HUES6 (cell line): Measurements from ENCODE around the gene ZBTB21.

Experiments used
- H3K27ac ChIP-seq: 2 replicates; pipeline ENCODE4 v1.7.0; 2013; ENCODE audit warnings: low read depth, mild to moderate bottlenecking, low read length, inconsistent platforms
- H3K27me3 ChIP-seq: 2 replicates; pipeline ENCODE4 v1.6.1; 2013; ENCODE audit warnings: low read length; ENCODE audit not compliant: control insufficient read depth, insufficient read depth
- H3K36me3 ChIP-seq: 2 replicates; pipeline ENCODE4 v1.6.1; 2013; ENCODE audit warnings: low read length; ENCODE audit not compliant: control insufficient read depth, insufficient read depth
- H3K4me1 ChIP-seq: 2 replicates; pipeline ENCODE4 v1.6.1; 2013; ENCODE audit warnings: low read length; ENCODE audit not compliant: control insufficient read depth, insufficient read depth
- H3K4me3 ChIP-seq: 2 replicates; pipeline ENCODE4 v1.5.1; 2013; ENCODE audit warnings: low read depth, low read length
- H3K9ac ChIP-seq: one replicate; pipeline ENCODE4 v1.6.1; 2013; ENCODE audit warnings: mild to moderate bottlenecking, low read length
- H3K9me3 ChIP-seq: 2 replicates; pipeline ENCODE4 v1.6.1; 2013; ENCODE audit warnings: low read depth, low read length; ENCODE audit not compliant: control insufficient read depth, insufficient read depth

ZBTB21 gene

DNA sequence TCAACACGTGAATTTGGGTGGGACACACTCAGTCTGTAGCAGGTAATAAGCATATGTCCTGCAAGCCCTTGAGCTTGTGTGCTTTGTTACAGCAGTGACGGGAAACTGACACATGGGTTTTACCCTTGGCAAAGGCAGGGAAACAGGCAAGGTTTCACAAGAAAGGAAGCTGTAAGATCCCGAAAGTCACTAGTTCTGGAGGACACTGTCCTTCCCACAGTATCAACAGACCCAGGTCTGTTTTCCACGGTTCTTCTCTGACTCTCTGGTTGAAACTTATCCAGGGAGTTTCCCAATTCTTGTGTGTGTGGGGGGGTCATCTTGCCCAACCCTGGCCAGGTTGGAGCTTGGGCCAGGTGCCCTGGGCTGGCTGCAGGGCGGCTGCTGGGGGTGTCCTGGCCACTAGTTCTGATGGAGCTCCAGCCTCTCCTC lies 29.3 kb upstream of the ZBTB21 start:
- H3K4me3 ChIP-seq = no peak overlapping the region
- H3K27ac ChIP-seq = no peak overlapping the region
- H3K9me3 ChIP-seq = no peaks in the 10 kb centered on the region
- no peak overlapping the region for H3K9ac ChIP-seq
- H3K27me3 ChIP-seq = no peaks in the 10 kb centered on the region; the same call in 1 of the 2 replicates
- H3K36me3 ChIP-seq = no peaks in the 10 kb centered on the region
- peaks cover 5% of the 10 kb centered on the region; the same call in 1 of the 2 replicates for H3K4me1 ChIP-seq

DNA sequence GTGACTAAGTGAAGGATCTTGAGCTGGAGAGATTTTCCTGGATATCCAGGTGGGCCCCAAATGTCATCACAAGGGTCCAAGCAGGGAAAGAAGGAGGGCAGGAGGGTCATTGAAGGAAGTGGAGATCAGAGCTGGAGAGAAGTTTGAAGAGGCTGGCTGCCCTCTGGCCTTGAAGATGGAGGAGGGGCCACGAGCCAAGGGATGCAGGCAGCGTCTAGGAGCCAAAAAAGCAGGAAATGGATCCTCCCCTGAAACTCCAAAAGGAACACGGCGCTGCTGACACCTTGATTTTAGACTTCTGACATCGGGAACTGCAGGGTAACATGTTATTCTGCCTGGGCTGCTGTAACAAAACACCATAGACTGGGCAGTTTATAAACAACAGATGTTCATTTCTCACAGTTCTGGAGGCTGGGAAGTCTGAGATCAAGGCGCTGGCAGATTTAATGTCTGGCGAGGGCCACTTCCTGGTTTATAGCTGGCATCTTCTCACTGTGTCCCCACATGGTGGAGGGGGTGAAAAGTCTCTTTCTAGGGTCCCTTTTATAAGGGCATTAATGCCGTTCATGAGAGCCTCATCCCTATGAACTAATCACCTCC lies 28.8 kb upstream of the ZBTB21 start:
- Histone ChIP-seq H3K4me1 (peaks cover 5% of the 10 kb centered on the region; the same call in 1 of the 2 replicates), H3K27ac (no peak overlapping the region), H3K9ac (no peak overlapping the region), H3K9me3 (no peaks in the 10 kb centered on the region), H3K4me3 (no peak overlapping the region), H3K27me3 (no peaks in the 10 kb centered on the region; the same call in 1 of the 2 replicates), H3K36me3 (no peaks in the 10 kb centered on the region)

DNA sequence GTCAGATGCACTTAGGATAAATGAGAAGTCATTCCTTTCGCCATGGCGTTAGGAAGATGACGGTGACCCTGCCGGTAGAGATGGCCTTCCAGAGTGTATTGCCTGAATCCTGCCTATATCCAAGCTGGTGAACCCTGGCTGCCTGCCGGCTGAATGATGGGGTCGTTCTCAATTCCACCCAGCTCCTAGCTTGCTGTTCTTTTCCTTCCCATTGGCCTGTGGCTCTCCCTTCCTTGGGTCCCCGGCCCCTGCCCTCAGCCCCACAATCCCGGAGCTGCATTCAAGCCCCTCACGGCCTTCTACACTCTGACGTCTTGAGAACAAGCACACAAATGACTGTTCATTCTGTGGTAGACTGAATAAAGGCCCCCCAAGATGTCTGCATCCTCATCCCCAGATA lies 28.2 kb upstream of the ZBTB21 start:
- Histone ChIP-seq H3K27ac (no peak overlapping the region), H3K4me3 (no peak overlapping the region), H3K9ac (no peak overlapping the region), H3K27me3 (no peaks in the 10 kb centered on the region; the same call in 1 of the 2 replicates), H3K36me3 (no peaks in the 10 kb centered on the region), H3K9me3 (no peaks in the 10 kb centered on the region), H3K4me1 (peaks cover 5% of the 10 kb centered on the region; the same call in 1 of the 2 replicates)

GRCh38 chr21:42037943-42038342 lies 27.8 kb upstream of the ZBTB21 start:
- H3K9me3 ChIP-seq = no peaks in the 10 kb centered on the region
- peaks cover 5% of the 10 kb centered on the region; the same call in 1 of the 2 replicates for H3K4me1 ChIP-seq
- H3K27me3 ChIP-seq = no peaks in the 10 kb centered on the region; the same call in 1 of the 2 replicates
- no peaks in the 10 kb centered on the region for H3K36me3 ChIP-seq
- no peak overlapping the region for H3K9ac ChIP-seq
- H3K27ac ChIP-seq = no peak overlapping the region
- no peak overlapping the region for H3K4me3 ChIP-seq

GRCh38 chr21:42037516-42037915 lies 27.4 kb upstream of the ZBTB21 start:
- H3K27ac ChIP-seq = no peak overlapping the region
- peaks cover 5% of the 10 kb centered on the region; the same call in 1 of the 2 replicates for H3K4me1 ChIP-seq
- no peak overlapping the region for H3K9ac ChIP-seq
- no peaks in the 10 kb centered on the region for H3K36me3 ChIP-seq
- H3K27me3 ChIP-seq = no peaks in the 10 kb centered on the region; the same call in 1 of the 2 replicates
- H3K4me3 ChIP-seq = no peak overlapping the region
- H3K9me3 ChIP-seq = no peaks in the 10 kb centered on the region

DNA sequence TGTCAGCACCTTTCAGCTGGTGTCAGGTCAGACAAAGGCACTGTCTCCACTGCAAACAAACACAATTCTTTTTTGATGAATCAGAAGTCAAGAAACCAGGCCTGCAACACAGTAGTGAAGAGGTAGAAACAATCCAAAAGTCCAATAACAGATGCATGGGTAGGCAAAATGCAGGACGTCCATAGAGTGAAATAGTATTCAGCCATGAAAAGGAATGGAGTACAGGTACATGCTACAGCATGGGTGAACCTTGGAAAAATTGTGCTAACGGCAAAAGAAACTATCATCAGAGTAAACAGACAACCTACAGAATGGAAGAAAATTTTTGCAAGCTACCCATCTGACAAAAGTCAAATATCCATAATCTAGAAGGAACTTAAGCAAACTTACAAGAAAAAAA lies 26.2 kb upstream of the ZBTB21 start:
- no peak overlapping the region for H3K9ac ChIP-seq
- no peaks in the 10 kb centered on the region; the same call in 1 of the 2 replicates for H3K27me3 ChIP-seq
- no peak overlapping the region for H3K27ac ChIP-seq
- H3K9me3 ChIP-seq = no peaks in the 10 kb centered on the region
- no peaks in the 10 kb centered on the region for H3K36me3 ChIP-seq
- no peak overlapping the region for H3K4me3 ChIP-seq
- H3K4me1 ChIP-seq = peaks cover 5% of the 10 kb centered on the region; the same call in 1 of the 2 replicates

GRCh38 chr21:42032968-42033367 lies 22.8 kb upstream of the ZBTB21 start:
- Histone ChIP-seq H3K36me3 (no peaks in the 10 kb centered on the region), H3K9ac (no peak overlapping the region), H3K9me3 (no peaks in the 10 kb centered on the region), H3K27me3 (no peaks in the 10 kb centered on the region; the same call in 1 of the 2 replicates), H3K4me3 (no peak overlapping the region), H3K27ac (no peak overlapping the region), H3K4me1 (no peaks in the 10 kb centered on the region)

DNA sequence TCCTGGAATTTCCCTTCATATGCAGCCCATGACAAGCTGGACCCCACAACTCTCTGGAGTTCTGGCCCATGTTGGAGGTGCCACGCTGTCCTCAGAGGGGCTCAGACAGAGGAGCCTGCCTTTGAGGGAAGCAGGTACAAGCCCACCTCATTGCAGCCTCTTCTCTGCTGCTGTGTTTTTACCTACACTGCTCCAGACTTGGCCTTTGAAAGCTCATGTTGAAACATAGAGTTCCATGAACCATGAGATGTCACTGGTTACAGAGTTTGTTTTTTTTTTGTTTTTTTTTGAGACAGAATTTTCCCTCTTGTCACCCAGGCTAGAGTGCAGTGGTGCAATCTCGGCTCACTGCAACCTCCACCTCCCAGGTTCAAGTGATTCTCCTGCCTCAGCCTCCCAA lies 22.1 kb upstream of the ZBTB21 start:
- no peak overlapping the region for H3K27ac ChIP-seq
- H3K27me3 ChIP-seq = no peaks in the 10 kb centered on the region; the same call in 1 of the 2 replicates
- no peaks in the 10 kb centered on the region for H3K36me3 ChIP-seq
- H3K4me3 ChIP-seq = no peak overlapping the region
- no peaks in the 10 kb centered on the region for H3K4me1 ChIP-seq
- no peaks in the 10 kb centered on the region for H3K9me3 ChIP-seq
- H3K9ac ChIP-seq = no peak overlapping the region

DNA sequence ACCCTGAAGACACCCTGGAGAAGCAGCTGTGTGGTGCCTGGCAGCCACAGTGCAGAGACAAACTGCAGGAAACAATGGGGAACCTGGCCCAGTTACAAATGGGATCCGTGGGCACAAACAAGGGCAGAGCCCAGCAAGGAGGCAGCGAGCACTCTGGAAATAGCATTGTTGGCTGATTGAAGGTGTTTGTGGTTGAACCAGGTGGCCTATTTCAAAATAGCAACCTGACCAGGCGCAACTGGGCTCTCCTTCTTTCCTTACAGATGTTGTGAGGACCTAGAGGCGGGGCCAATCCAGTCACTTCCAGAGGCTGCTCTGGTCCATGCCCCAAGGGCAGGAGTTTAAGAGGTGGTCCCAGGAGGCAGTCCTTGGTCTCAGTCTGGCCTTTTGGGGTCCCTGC lies 21.7 kb upstream of the ZBTB21 start:
- Histone ChIP-seq H3K36me3 (no peaks in the 10 kb centered on the region), H3K4me1 (no peaks in the 10 kb centered on the region), H3K9ac (no peak overlapping the region), H3K4me3 (no peak overlapping the region), H3K27me3 (no peaks in the 10 kb centered on the region; the same call in 1 of the 2 replicates), H3K27ac (no peak overlapping the region), H3K9me3 (no peaks in the 10 kb centered on the region)

DNA sequence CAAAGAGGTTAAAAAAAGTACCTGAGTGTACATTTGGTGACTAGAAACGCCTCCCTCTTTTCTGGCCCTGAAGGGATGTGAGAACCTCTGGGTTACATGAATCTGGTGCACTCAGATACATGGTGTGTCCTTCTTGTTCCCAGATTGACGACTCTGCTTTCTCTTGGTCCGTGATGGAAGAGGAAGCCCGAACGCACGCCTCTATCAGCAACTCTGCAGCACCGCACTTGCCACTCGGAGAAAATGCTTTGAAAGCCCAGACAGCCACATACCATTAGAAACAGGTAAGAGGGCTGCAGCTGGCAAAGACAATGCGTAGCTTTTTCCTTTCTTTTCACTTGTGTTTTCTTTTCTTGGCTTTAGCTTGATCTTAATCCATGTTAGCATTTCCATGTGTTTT lies 21.1 kb upstream of the ZBTB21 start:
- H3K4me1 ChIP-seq = no peaks in the 10 kb centered on the region
- H3K9ac ChIP-seq = no peak overlapping the region
- H3K9me3 ChIP-seq = no peaks in the 10 kb centered on the region
- H3K4me3 ChIP-seq = no peak overlapping the region
- H3K27ac ChIP-seq = no peak overlapping the region
- no peaks in the 10 kb centered on the region for H3K36me3 ChIP-seq
- H3K27me3 ChIP-seq = no peaks in the 10 kb centered on the region; the same call in 1 of the 2 replicates

DNA sequence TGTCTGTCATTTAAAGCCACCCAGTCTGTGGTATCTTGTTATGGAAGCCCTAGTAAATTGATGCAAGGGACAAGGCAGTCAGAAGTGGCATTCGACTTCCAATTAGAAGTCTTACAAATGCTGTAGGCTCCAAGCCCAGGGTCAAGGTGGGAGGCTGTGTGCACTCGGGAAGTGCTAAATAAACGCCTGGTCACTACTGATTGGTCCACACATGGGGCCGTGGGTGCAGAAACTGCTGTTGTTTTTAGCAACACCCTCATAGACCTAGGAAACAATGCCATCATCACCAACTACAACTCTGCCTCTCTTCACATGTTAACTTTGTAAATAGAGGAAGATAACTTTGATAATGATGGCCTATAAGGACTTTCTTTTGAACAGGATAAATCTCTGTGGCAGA lies 20.2 kb upstream of the ZBTB21 start:
- H3K27ac ChIP-seq = no peak overlapping the region
- no peaks in the 10 kb centered on the region for H3K36me3 ChIP-seq
- H3K9me3 ChIP-seq = no peaks in the 10 kb centered on the region
- H3K4me1 ChIP-seq = no peaks in the 10 kb centered on the region
- H3K4me3 ChIP-seq = no peak overlapping the region
- no peak overlapping the region for H3K9ac ChIP-seq
- H3K27me3 ChIP-seq = no peaks in the 10 kb centered on the region; the same call in 1 of the 2 replicates
